NCI-H128 (cell line): Measurements from ENCODE around the gene KAT8.
"Not testable (repeated sequence)": the region's sequence is repeated elsewhere in the genome, so short reads cannot be mapped to it uniquely, and the experiment has no call there.

Experiments
- DNase-seq: peaks from one replicate; lab custom pipeline; 2025; ENCODE audit not compliant: unreplicated experiment; lab: John Stamatoyannopoulos, UW

The KAT8 gene

GRCh38 chr16:31083556-31083955 lies 33.9 kb upstream of the KAT8 start:
- no peak for DNase-seq

DNA sequence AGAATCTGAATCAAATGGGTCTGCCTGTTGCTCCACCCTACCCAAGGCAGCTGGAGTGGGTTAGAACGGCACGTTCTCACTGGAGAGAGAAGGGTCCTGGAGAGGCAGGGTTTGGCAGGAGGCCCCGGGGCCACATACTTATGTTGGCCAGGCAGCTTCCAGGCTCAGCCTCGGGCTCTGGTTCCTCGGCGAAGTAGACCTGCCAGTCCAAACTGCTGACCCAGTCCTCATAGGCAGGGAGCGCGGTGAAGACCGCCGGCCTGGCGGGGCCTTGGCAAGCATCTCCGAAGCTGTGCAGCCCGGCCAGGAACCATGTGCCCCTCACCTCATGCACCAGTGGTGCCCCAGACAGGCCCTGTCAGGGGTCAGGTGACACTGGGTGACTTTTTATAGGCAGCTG lies 33.5 kb upstream of the KAT8 start:
- DNase-seq, result no peak

- no peak for DNase-seq
These were observed 32.7 kb upstream of the KAT8 start for GRCh38 chr16:31084584-31085302.

GRCh38 chr16:31085411-31085810 lies 32.1 kb upstream of the KAT8 start:
- no peak for DNase-seq

GRCh38 chr16:31085873-31086628 lies 31.4 kb upstream of the KAT8 start:
- DNase-seq, result no peak

DNA sequence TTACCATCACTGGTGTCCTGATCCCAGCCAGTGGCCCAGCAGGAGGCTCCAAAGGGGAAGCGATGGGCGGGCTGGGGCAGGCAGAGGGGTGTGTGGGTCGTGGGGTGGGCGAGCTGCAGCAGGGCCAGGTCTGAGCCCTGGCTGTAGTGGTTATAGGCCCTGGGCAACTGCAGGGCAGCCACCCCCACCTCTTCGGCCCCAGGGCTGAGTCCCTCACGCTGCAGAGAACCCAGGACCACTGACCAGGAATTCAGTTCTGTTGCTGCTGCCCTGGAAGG lies 30.9 kb upstream of the KAT8 start:
- DNase-seq, result no peak

- no peak for DNase-seq
These were observed 30.0 kb upstream of the KAT8 start for GRCh38 chr16:31087481-31087880.

- DNase-seq, result no peak
These were observed 29.5 kb upstream of the KAT8 start for GRCh38 chr16:31087971-31088370.

DNA sequence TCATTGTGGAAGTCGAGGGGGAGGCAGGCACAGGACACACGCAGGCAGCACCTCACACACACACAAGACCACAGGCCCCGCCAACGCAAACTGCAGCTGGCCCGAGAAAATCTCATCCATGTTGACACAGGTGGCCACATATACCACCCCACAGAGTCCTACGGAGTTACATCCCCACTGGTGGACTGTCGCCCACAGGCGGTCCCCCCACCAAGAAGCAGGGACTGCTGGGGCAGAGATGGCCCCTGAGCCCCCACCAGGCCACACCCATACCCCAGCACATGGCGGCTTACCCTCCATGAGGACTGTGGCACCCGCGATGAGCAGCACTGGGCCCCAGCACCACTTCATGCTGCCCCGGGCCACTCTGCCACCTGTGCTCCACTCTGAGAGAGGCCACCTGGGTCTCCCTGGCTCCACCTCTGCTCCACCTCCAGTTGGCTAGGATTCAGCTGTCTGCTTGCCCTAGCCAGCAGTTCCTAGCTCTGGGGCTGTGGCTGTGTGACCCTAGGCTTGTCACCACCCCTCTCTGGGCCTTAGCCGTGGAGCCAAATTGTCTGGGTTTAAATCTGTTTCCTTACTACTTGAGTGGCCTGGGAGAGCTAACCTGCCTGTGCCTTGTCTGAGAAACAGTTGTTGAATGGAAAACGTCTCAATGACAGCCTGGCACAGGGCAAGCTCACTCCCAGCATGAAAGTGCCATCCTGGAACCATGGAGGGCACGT lies 28.8 kb upstream of the KAT8 start, which contains the start of gene PRSS53:
Gene PRSS53 (minus strand): TSS at position 485 of the 725 bp plus-strand sequence. CDS start 134 bp downstream, at position 351.
- DNase-seq, result no peak

DNA sequence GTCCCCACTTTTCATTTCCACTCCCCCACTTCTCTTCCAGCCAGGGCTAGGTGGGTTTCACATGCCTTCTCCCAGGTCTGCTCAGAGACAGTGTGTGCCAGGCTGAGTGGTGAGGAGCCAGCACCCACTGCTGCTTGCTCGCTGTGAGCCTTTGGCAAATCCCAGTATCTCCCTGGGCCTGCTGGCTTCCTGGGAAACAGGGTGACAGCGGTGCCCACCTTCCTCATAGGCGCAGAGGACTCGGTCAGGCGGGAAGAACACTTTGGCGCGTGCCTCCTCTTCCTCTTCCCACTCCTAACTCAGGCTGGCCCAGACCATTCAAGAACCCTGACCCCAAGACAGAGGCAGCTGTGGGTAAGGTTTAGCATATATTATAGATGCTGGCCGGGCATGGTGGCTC lies 28.3 kb upstream of the KAT8 start:
- no peak for DNase-seq

DNA sequence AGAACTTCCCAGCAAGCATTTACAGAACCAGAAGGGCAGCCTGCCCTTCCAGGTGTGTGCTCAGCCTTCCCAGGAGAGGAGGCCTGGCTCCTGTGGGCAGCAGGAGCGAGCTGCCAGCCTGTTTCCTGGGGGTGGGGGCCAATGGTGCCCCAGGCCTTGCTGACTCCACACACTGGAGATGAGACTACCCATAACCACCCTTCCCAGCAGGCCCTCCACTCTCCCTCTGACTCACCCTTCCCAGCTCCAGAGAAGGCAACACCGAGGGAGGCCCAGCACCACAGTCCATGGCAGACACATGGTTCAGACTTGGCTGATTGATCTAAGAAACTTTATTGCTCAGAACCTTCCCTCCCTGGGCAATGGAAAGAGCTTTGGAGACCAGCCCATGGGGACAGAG lies 26.9 kb upstream of the KAT8 start:
- DNase-seq, result no peak

DNA sequence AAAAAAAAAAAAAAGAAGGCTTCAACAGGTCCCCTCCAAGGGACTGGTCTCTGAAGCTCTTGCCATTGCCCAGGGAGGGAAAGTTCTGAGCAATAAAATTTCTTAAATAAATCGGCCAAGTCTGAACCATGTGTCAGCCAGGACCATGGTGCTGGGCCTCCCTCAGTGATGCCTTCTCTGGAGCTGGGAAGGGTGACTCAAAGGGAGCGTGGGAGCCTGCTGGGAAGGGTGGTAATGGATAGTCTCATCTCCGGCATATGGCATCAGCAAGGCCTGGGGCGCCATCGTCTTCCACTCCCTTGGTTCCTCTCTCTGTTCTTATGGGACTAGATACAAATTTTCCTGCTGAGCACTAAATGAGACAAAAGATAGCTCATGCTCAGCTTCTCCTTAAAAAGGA lies 25.1 kb upstream of the KAT8 start:
- DNase-seq, result no peak

DNA sequence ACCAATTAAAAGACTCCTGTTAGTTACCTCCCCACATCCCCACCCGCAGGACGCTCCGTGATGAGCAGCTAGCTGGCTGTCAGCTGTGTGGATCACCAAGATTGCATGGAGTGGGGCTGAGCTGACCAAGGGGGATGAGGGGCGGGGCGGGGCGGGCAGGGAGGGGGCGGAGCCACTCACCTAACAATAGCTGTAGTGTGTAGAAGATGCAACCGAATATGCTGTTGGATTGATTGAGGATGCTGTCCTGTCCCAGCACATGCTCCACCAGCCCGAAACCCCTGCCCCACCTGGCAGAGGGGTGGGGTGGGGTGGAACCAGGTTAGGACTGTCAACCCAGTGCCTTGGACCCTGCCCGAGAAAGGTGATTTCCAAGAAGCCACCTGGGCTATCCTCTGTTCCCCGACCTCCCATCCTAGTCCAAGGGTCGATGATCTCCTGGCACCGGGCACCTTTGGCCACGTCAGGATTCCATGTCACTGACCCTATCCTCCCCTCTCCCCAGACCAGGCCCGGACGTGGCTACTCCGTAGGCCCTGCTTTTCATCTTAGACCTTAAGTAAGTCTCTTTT lies 24.2 kb upstream of the KAT8 start:
- no peak for DNase-seq

- DNase-seq, result no peak
These were observed 23.4 kb upstream of the KAT8 start for GRCh38 chr16:31094088-31094423.

GRCh38 chr16:31094424-31095120 lies 22.9 kb upstream of the KAT8 start, which contains the start of gene VKORC1:
Gene VKORC1 (minus strand): TSS chr16:31094797. CDS start chr16:31094729, 68 bp downstream.
- DNase-seq, result peak; percentile 90

DNA sequence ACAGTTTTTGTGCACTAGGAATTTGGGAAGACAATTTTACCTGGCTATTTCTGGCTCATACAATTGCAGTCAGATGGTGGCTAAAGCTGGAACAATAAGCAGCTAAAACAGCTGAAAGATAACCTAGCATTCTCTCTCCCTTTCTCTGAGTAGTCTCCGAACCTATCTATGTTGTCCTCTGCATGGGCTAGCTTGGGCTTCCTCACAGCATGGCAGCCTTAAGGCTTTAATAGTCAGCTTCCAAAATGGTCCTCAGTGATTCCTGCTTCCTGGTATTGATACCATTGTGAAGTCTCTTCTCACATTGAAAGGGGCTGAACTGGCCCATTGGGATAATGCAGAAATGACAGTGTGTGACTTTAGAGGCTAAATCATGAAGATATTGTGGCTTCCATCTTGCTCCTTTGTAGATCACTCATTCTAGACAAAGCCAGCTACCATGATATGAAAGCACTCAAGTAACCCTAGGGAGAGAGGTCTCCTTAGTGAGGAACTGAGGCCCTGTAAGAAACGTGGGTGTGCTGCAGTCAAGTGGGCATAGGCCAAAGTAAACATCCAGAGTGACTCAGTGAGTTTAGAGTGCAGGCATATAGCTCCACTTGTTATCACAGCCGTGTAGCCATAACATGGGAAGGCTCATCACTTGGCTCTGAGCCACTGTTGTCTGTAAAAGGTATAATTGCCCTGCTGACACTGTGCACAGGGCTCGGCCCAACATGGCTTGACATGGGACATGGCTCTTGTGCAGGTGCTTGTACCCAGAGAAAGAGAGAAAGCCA lies 17.4 kb upstream of the KAT8 start:
- no peak for DNase-seq

DNA sequence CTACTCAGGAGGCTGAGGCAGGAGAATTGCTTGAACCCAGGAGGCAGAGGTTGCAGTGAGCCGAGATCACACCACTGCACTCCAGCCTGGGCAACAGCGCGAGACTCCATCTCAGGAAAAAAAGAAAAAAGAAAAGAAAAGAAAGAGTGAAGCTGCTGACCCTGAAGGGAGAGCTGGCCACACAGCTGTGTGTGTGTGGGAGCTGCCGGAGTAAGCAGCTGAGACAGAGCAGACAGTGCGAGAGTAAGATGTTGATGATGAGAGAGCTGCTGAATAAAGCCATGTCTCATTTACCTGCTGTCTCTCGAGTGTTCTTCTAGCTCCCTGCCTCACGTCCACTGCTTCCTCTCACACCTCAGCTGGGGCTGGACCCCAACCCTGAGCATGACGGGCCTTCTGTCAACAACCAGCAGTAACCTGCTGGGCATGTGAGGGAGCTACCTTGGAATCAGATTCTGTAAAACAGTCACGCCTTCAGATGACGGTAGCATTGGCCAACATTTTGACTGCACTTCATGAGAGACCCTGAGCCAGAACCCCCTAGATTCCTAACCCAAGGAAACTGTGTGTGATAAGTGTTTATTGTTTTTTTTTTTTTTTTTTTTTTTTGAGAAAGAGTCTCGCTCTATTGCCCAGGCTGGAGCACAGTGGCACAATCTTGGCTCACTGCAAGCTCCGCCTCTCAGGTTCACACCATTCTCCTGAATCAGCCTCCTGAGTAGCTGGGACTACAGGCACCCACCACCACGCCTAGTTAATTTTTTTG lies 16.4 kb upstream of the KAT8 start:
- not testable (repeated sequence) for DNase-seq

- DNase-seq, result no peak
These were observed 11.7 kb upstream of the KAT8 start for GRCh38 chr16:31105677-31106213.
